MM.1S (cell line): Measurements from ENCODE around the gene DEFB108B.
"Not testable (repeated sequence)": the region's sequence is repeated elsewhere in the genome, so short reads cannot be mapped to it uniquely, and the experiment has no call there.

Experiments used
- DNase-seq: peaks from one replicate; pipeline ENCODE4 v3.0.0-alpha.2; 2015
- H2AFZ ChIP-seq: fragments of 300-600 bp; sonication (generic); 2 replicates; pipeline ENCODE4 v1.6.0; 2016; ENCODE audit warnings: antibody characterized with exemption, low read length
- H3F3A ChIP-seq: fragments of 300-600 bp; sonication (generic); 2 replicates; pipeline ENCODE4 v1.6.1; 2016; ENCODE audit warnings: mild to moderate bottlenecking, antibody characterized with exemption, low read length, moderate library complexity, mixed read lengths; ENCODE audit not compliant: insufficient read depth
- H3K27ac ChIP-seq: fragments of 300-600 bp; sonication (generic); 2 replicates; pipeline ENCODE4 v1.5.1; 2016; ENCODE audit warnings: mild to moderate bottlenecking, low read length
- H3K27me3 ChIP-seq: fragments of 300-600 bp; sonication (generic); replicated peaks from 2 replicates; pipeline ENCODE4 v1.6.0; 2016; ENCODE audit warnings: low read length; ENCODE audit not compliant: insufficient read depth
- H3K36me3 ChIP-seq: fragments of 300-600 bp; sonication (generic); replicated peaks from 2 replicates; pipeline ENCODE4 v1.6.1; 2016; ENCODE audit warnings: mild to moderate bottlenecking, low read length, mixed read lengths; ENCODE audit not compliant: insufficient read depth
- H3K4me1 ChIP-seq: fragments of 300-600 bp; sonication (generic); 2 replicates; pipeline ENCODE4 v1.6.1; 2016; ENCODE audit warnings: low read length, mixed read lengths
- H3K4me2 ChIP-seq: fragments of 300-600 bp; sonication (generic); 2 replicates; pipeline ENCODE4 v1.6.0; 2016; ENCODE audit warnings: low read depth, low read length
- H3K4me3 ChIP-seq: fragments of 300-600 bp; sonication (generic); 2 replicates; pipeline ENCODE4 v1.5.1; 2016; ENCODE audit warnings: low read length, mixed read lengths
- H3K79me2 ChIP-seq: fragments of 300-600 bp; sonication (generic); 2 replicates; pipeline ENCODE4 v1.6.1; 2016; ENCODE audit warnings: mixed run types, low read length, mixed read lengths
- H3K9ac ChIP-seq: fragments of 300-600 bp; sonication (generic); 2 replicates; pipeline ENCODE4 v1.6.1; 2016; ENCODE audit warnings: low read length, mixed read lengths
- H3K9me2 ChIP-seq: fragments of 300-600 bp; sonication (generic); replicated peaks from 2 replicates; pipeline ENCODE4 v1.6.1; 2016; ENCODE audit warnings: mild to moderate bottlenecking, low read length, mixed read lengths; ENCODE audit not compliant: insufficient read depth
- H3K9me3 ChIP-seq: fragments of 300-600 bp; sonication (generic); replicated peaks from 2 replicates; pipeline ENCODE4 v1.6.1; 2016; ENCODE audit warnings: mild to moderate bottlenecking, low read length, mixed read lengths; ENCODE audit not compliant: insufficient read depth
- H4K20me1 ChIP-seq: fragments of 300-600 bp; sonication (generic); 2 replicates; pipeline ENCODE4 v1.6.1; 2016; ENCODE audit warnings: mild to moderate bottlenecking, low read length, moderate library complexity, mixed read lengths; ENCODE audit not compliant: insufficient read depth
- CTCF ChIP-seq: fragments of 300-600 bp; sonication (generic); IDR thresholded peaks from 2 replicates; pipeline ENCODE4 v1.5.1; 2016; ENCODE audit warnings: antibody characterized with exemption, low read length, mixed read lengths
- EZH2 ChIP-seq: fragments of 300-600 bp; sonication (generic); optimal IDR thresholded peaks from 2 replicates; pipeline ENCODE3; 2017; ENCODE audit warnings: low read depth, mild to moderate bottlenecking, antibody characterized with exemption, low read length, mixed read lengths
- EZH2phosphoT487 ChIP-seq: fragments of 300-600 bp; sonication (generic); IDR thresholded peaks from 2 replicates; pipeline ENCODE4 v1.6.1; 2018; ENCODE audit warnings: antibody characterized with exemption, low read length

The DEFB108B gene

DNA sequence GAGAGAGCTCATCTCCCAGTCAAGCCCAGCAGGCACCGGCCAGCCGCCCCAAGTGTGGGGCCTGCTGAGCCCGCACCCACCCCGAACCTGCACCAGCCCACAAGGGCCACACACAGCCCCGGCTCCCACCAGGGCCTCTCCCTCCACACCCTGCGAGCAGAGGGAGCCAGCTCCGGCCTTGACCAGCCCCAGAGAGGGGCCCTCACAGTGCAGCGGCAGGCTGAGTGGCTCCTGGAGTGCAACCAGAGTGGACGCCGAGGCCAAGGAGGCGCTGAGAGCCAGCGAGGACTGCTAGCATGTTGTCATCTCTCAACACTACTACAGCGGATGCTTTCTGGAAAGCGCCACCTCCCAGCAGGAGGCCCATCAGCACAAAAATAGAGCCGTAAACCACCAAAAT is 10.9 kb downstream of the DEFB108B start:
- H4K20me1 ChIP-seq, result no peaks in the 10 kb centered on the region
- DNase-seq, result no peak
- H3K79me2 ChIP-seq, result no peaks in the 10 kb centered on the region
- H3K36me3 ChIP-seq, result no peaks in the 10 kb centered on the region
- H3K4me3 ChIP-seq, result no peak overlapping the region
- H3K4me2 ChIP-seq, result no peak overlapping the region
- H3K27ac ChIP-seq, result no peak overlapping the region
- H3K9me2 ChIP-seq, result no peaks in the 10 kb centered on the region
- no peaks in the 10 kb centered on the region for H3K27me3 ChIP-seq
- TF ChIP-seq CTCF, result no peak
- TF ChIP-seq EZH2phosphoT487, result no peak
- TF ChIP-seq EZH2, result no peak
- H3K4me1 ChIP-seq, result no peaks in the 10 kb centered on the region
- no peaks in the 10 kb centered on the region for H3K9me3 ChIP-seq
- no peak overlapping the region for H3K9ac ChIP-seq
- H2AFZ ChIP-seq, result no peak overlapping the region
- no peaks in the 10 kb centered on the region for H3F3A ChIP-seq

DNA sequence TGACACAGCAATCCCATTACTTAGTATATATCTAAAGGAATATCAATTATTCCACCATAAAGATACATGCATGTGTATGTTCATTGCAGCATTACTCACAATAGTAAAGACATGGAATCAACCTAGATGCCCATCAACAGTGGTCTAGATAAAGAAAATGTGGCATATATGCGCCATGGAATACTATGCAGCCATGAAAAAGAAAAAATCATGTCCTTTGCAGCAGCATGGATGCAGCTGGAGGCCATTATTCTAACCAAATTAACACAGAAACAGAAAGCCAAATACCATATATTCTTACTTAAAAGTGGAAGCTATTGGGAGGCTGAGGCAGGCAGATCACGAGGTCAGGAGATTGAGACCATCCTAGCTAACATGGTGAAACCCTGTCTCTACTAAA is 20.9 kb downstream of the DEFB108B start:
- not testable (repeated sequence) for H2AFZ ChIP-seq, H3K9me2 ChIP-seq, H3K4me1 ChIP-seq, H3K4me3 ChIP-seq, H3K79me2 ChIP-seq, H3F3A ChIP-seq, H3K36me3 ChIP-seq, H3K4me2 ChIP-seq, H3K9ac ChIP-seq, H4K20me1 ChIP-seq, H3K9me3 ChIP-seq, H3K27me3 ChIP-seq, DNase-seq, H3K27ac ChIP-seq

DNA sequence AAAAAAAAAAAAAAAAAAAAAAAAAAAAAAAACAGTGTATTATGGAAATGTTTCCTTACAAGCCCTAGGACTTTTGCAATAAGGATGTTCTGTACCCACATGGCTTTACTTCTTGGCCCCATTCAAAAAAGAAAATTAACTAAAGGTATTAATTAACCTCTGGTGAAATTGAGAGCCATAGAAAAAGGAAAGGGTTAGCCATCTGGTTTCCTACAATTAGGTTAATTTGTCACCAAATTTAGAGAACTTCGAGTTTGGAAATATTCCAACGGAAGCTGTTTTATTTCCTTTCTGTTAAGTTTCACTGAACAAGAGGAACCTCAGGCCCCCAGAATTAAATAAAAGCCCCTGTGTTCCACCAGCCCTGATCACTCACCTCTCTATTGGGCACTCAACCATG is 22.9 kb downstream of the DEFB108B start:
- not testable (repeated sequence) for H3K4me2 ChIP-seq, H3F3A ChIP-seq, H3K9ac ChIP-seq, H3K9me3 ChIP-seq, H3K4me1 ChIP-seq, H3K27me3 ChIP-seq, H3K4me3 ChIP-seq, DNase-seq, H3K27ac ChIP-seq, H3K79me2 ChIP-seq, H3K36me3 ChIP-seq, H3K9me2 ChIP-seq, H4K20me1 ChIP-seq, H2AFZ ChIP-seq

- not testable (repeated sequence) for H3K4me2 ChIP-seq, DNase-seq, H3K9ac ChIP-seq, H3K27ac ChIP-seq, H3K4me1 ChIP-seq, H3F3A ChIP-seq, H3K9me2 ChIP-seq, H3K36me3 ChIP-seq, H3K79me2 ChIP-seq, H3K4me3 ChIP-seq, H3K9me3 ChIP-seq, H2AFZ ChIP-seq, H4K20me1 ChIP-seq, H3K27me3 ChIP-seq
Observed at GRCh38 chr11:71860835-71861234, 27.8 kb downstream of the DEFB108B start.

- not testable (repeated sequence) for H3K9me2 ChIP-seq, H3K27ac ChIP-seq, H3K9ac ChIP-seq, H4K20me1 ChIP-seq, H3K4me3 ChIP-seq, H3K79me2 ChIP-seq, H3K4me1 ChIP-seq, H3F3A ChIP-seq, H3K36me3 ChIP-seq, H3K27me3 ChIP-seq, H2AFZ ChIP-seq, H3K4me2 ChIP-seq, H3K9me3 ChIP-seq
- peak; percentile 50 for TF ChIP-seq CTCF
- DNase-seq, result peak; percentile 69
Observed at GRCh38 chr11:71863978-71864627, 31.1 kb downstream of the DEFB108B start.

- H2AFZ ChIP-seq, H3K4me3 ChIP-seq, H3K4me2 ChIP-seq, H3K9me2 ChIP-seq, H3K4me1 ChIP-seq, H3K9me3 ChIP-seq, DNase-seq, H3F3A ChIP-seq, H3K36me3 ChIP-seq, H3K9ac ChIP-seq, H3K27ac ChIP-seq, H3K79me2 ChIP-seq, H4K20me1 ChIP-seq, H3K27me3 ChIP-seq: not testable (repeated sequence)
Observed at GRCh38 chr11:71867209-71867608, 34.2 kb downstream of the DEFB108B start.

DNA sequence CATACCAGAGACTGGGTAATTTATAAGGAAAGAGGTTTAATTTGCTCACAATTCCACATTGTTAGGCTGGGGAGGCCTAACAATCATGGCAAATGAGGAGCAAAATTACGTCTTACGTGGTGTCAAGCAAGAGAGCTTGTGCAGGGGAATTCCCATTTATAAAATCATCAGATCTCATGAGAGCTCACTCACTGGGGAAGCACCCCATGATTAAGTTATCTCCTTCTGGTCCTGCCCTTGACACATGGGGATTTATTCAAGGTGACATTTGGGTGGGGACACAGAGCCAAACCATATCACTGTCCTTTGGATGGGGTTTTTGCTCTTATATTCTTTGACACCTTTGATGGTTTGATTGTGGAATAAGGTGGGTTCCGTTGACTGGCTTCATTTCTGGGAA is 36.9 kb downstream of the DEFB108B start:
- H3K27me3 ChIP-seq, H3K36me3 ChIP-seq, DNase-seq, H3K9me3 ChIP-seq, H3F3A ChIP-seq, H3K9ac ChIP-seq, H3K27ac ChIP-seq, H3K4me1 ChIP-seq, H3K79me2 ChIP-seq, H4K20me1 ChIP-seq, H3K4me2 ChIP-seq, H3K4me3 ChIP-seq, H3K9me2 ChIP-seq, H2AFZ ChIP-seq: not testable (repeated sequence)
